Body of pancreas (tissue), 4 donors: ENCODE results near the gene ZNF248.

ENCODE experiments used
- CTCF ChIP-seq, 7 experiments: fragments of 450-650 bp in 4 of 7; fragments of 200-600 bp in 3 of 7; sonication (generic) in 3 of 7; IDR thresholded peaks; one replicate each; pipeline ENCODE4 v1.5.1; 2016 to 2019; ENCODE audit warnings: antibody characterized with exemption in 7 of 7
- POLR2A ChIP-seq, 3 donors: fragments of 450-650 bp; IDR thresholded peaks; one replicate each; pipeline ENCODE4 v1.6.1; 2016; ENCODE audit warnings: antibody characterized with exemption in 3 of 3, mild to moderate bottlenecking in 2 of 3

- peak; percentile 98 to 99 (median 98) for TF ChIP-seq POLR2A (IDR thresholded peaks at IDR 0.05)
- peak in 1 of 7 experiments; percentile 8 for TF ChIP-seq CTCF (IDR thresholded peaks at IDR 0.05)
These were observed at the start of gene ZNF248 for GRCh38 chr10:37857287-37858211.
